HCT116 (cell line): ENCODE data around the gene CACNA1C. TPM values are rescaled to one million over a fixed set of nuclear protein-coding genes. Genes with fewer than 3 reads are reported as not detected.

ENCODE experiments used
- ATAC-seq: fragments of 200-7000 bp; cut with Tn5 transposase; 2 replicates; pipeline ENCODE4 v1.9.1; 2020; ENCODE audit warnings: mild to moderate bottlenecking, moderate library complexity
- BruUV-seq: library from RNA; stranded (reverse); fragments of 400-500 nt; replicated peaks from 2 replicates; lab custom pipeline; 2021; lab: Mats Ljungman, UMichigan
- CTCF ChIA-PET: fragments of 300-600 bp; sonication (Branson Sonifier 250); formaldehyde crosslinking; loops from one replicate; lab custom pipeline; 2021; ENCODE audit warnings: antibody characterized with exemption; lab: Charles Lee
- POLR2A ChIA-PET: fragments of 300-600, 350-600 bp; sonication (Branson Sonifier 250); formaldehyde crosslinking; loops from one replicate; lab custom pipeline; 2021; ENCODE audit warnings: antibody characterized with exemption; lab: Charles Lee
- RAD21 ChIA-PET, 2 experiments: fragments of 300-600 bp; sonication (Branson Sonifier 250); formaldehyde crosslinking; loops; one replicate each; lab custom pipeline; 2023; ENCODE audit warnings: low total read pairs in 2 of 2; ENCODE audit not compliant: uncharacterized antibody in 2 of 2, unreplicated experiment in 2 of 2, low non-redundant PET in 1 of 2; lab: Charles Lee
- DNase-seq: peaks from one replicate; pipeline ENCODE4 v3.0.0-alpha.2; 2010; ENCODE audit warnings: low read depth, low spot score
- H2AFZ ChIP-seq: fragments of 200-600 bp; shearing (Covaris generic), sonication (generic); 2 replicates; pipeline ENCODE4 v1.6.1; 2017; ENCODE audit warnings: low read depth, mixed run types, mixed read lengths, antibody characterized with exemption, low read length; ENCODE audit not compliant: poor library complexity, severe bottlenecking
- H3K27ac ChIP-seq: 2 replicates; pipeline ENCODE4 v1.5.1; 2012; ENCODE audit warnings: low read depth, low read length
- H3K27me3 ChIP-seq: fragments of 200-600 bp; sonication (generic); 2 replicates; pipeline ENCODE4 v1.6.1; 2016; ENCODE audit warnings: mixed run types, low read length, mixed read lengths; ENCODE audit not compliant: insufficient read depth
- H3K36me3 ChIP-seq, 2 experiments: fragments of 200-500 bp in 1 of 2; fragments of 200-600 bp in 1 of 2; sonication (Bioruptor generic) in 1 of 2; sonication (generic) in 1 of 2; 2 replicates each; pipeline versions ENCODE4 v1.5.1 to v1.6.1; 2014 to 2016; ENCODE audit warnings: low read length in 2 of 2, inconsistent platforms in 1 of 2, mixed read lengths in 1 of 2, mixed run types in 1 of 2; ENCODE audit not compliant: insufficient read depth in 2 of 2, control insufficient read depth in 1 of 2
- H3K4me1 ChIP-seq, 2 experiments: fragments of 200-600 bp in 1 of 2; sonication (generic) in 1 of 2; 2 replicates each; pipeline versions ENCODE4 v1.5.1 to v1.6.1; 2012 to 2017; ENCODE audit warnings: low read length in 2 of 2, inconsistent platforms in 1 of 2, mild to moderate bottlenecking in 1 of 2, mixed read lengths in 1 of 2, mixed run types in 1 of 2, moderate library complexity in 1 of 2; ENCODE audit not compliant: insufficient read depth in 2 of 2, control insufficient read depth in 1 of 2
- H3K4me2 ChIP-seq: fragments of 200-600 bp; sonication (generic); 2 replicates; pipeline ENCODE4 v1.6.1; 2017; ENCODE audit warnings: mixed run types, low read length, mixed read lengths
- H3K4me3 ChIP-seq, 2 experiments: fragments of 200-600 bp in 1 of 2; sonication (generic) in 1 of 2; replicated peaks in 1 of 2; 2 replicates each; pipeline ENCODE4 v1.5.1; 2011 to 2016; ENCODE audit warnings: low read length in 2 of 2, control low read depth in 1 of 2, low read depth in 1 of 2, mild to moderate bottlenecking in 1 of 2, mixed read lengths in 1 of 2, mixed run types in 1 of 2
- H3K79me2 ChIP-seq: fragments of 200-600 bp; sonication (generic); 2 replicates; pipeline ENCODE4 v1.6.1; 2017; ENCODE audit warnings: mild to moderate bottlenecking, mixed run types, low read length, moderate library complexity, mixed read lengths; ENCODE audit not compliant: insufficient read depth
- H3K9ac ChIP-seq: fragments of 200-600 bp; sonication (generic); 2 replicates; pipeline ENCODE4 v1.6.1; 2016; ENCODE audit warnings: low read length, mixed read lengths
- H3K9me2 ChIP-seq: fragments of 200-600 bp; sonication (generic), shearing (Covaris generic); 2 replicates; pipeline ENCODE4 v1.6.1; 2017; ENCODE audit warnings: mixed run types, mild to moderate bottlenecking, moderate library complexity; ENCODE audit not compliant: insufficient read depth
- H3K9me3 ChIP-seq, 2 experiments: fragments of 200-500 bp in 1 of 2; fragments of 200-600 bp in 1 of 2; sonication (Bioruptor generic) in 1 of 2; sonication (generic) in 1 of 2; 2 replicates each; pipeline ENCODE4 v1.6.1; 2014 to 2017; ENCODE audit warnings: low read length in 2 of 2, mixed read lengths in 2 of 2, inconsistent platforms in 1 of 2, low read depth in 1 of 2, mild to moderate bottlenecking in 1 of 2, mixed run types in 1 of 2, moderate library complexity in 1 of 2; ENCODE audit not compliant: control insufficient read depth in 1 of 2, insufficient read depth in 1 of 2
- H4K20me1 ChIP-seq: fragments of 200-600 bp; sonication (generic), shearing (Covaris generic); 2 replicates; pipeline ENCODE4 v1.6.1; 2017; ENCODE audit warnings: mixed run types, mild to moderate bottlenecking, moderate library complexity; ENCODE audit not compliant: insufficient read depth
- CEBPB ChIP-seq: IDR thresholded peaks from 2 replicates; pipeline ENCODE4 v1.6.1; 2012; ENCODE audit warnings: low read depth
- EGR1 ChIP-seq: IDR thresholded peaks from 2 replicates; pipeline ENCODE4 v1.6.1; 2012; ENCODE audit warnings: low read depth
- EZH2 ChIP-seq: fragments of 200-600 bp; sonication (generic); IDR thresholded peaks from 2 replicates; pipeline ENCODE4 v1.6.1; 2017; ENCODE audit warnings: antibody characterized with exemption, mixed run types
- EZH2phosphoT487 ChIP-seq: fragments of 200-600 bp; IDR thresholded peaks from 2 replicates; pipeline ENCODE4 v1.6.1; 2018; ENCODE audit warnings: antibody characterized with exemption, borderline replicate concordance
- FOSL1 ChIP-seq: IDR thresholded peaks from 2 replicates; pipeline ENCODE4 v1.6.1; 2012; ENCODE audit warnings: low read depth
- JUND ChIP-seq: IDR thresholded peaks from 2 replicates; pipeline ENCODE4 v1.6.1; 2012
- POLR2A ChIP-seq: IDR thresholded peaks from 2 replicates; pipeline ENCODE4 v1.7.0; 2011; ENCODE audit warnings: borderline replicate concordance; ENCODE audit not compliant: insufficient read depth, insufficient read length; ENCODE audit errors: extremely low read depth
- POLR2AphosphoS5 ChIP-seq: IDR thresholded peaks from 2 replicates; pipeline ENCODE4 v1.6.1; 2011; ENCODE audit warnings: mild to moderate bottlenecking, low read depth, low read length, moderate library complexity
- RAD21 ChIP-seq: IDR thresholded peaks from 2 replicates; pipeline ENCODE4 v1.6.1; 2012; ENCODE audit warnings: low read depth, mild to moderate bottlenecking
- SIN3A ChIP-seq: IDR thresholded peaks from 2 replicates; pipeline ENCODE4 v1.6.1; 2012; ENCODE audit warnings: low read depth
- SRF ChIP-seq: IDR thresholded peaks from 2 replicates; pipeline ENCODE4 v1.6.1; 2012; ENCODE audit warnings: low read depth
- TCF7L2 ChIP-seq: IDR thresholded peaks from 2 replicates; pipeline ENCODE4 v1.7.0; 2011; ENCODE audit warnings: borderline replicate concordance, inconsistent platforms; ENCODE audit not compliant: insufficient read depth, insufficient read length; ENCODE audit errors: extremely low read depth
- YY1 ChIP-seq: IDR thresholded peaks from 2 replicates; pipeline ENCODE4 v1.6.1; 2011; ENCODE audit warnings: low read length, low read depth, moderate library complexity, mild to moderate bottlenecking; ENCODE audit not compliant: insufficient replicate concordance; ENCODE audit errors: extremely low read depth
- ZFX ChIP-seq: fragments of 450-650 bp; IDR thresholded peaks from 2 replicates; pipeline ENCODE4 v1.6.1; 2017
- ZNF274 ChIP-seq: fragments of 200-500 bp; sonication (Bioruptor generic); IDR thresholded peaks from 2 replicates; pipeline ENCODE4 v1.6.1; 2014; ENCODE audit warnings: mild to moderate bottlenecking, low read depth, low read length, inconsistent platforms
- intact Hi-C: fragments of 100-400 bp; cut with micrococcal nuclease; formaldehyde crosslinking; loops from 2 replicates; pipeline ENCODE4 v1.10.0; 2022
- total RNA-seq: library from RNA; stranded (reverse); gene quantifications from one replicate; pipeline ENCODE4 v1.2.1, GENCODE V29; 2021; ENCODE audit not compliant: unreplicated experiment
- TF ChIP-seq, protein P1 (sequence below): IDR thresholded peaks from 2 replicates; pipeline ENCODE4 v1.6.1; 2012
- TF ChIP-seq, protein P2 (sequence below): IDR thresholded peaks from 2 replicates; pipeline ENCODE4 v1.6.1; 2012
- TF ChIP-seq, protein P3 (sequence below), 3 experiments: fragments of 200-600 bp in 1 of 3; sonication (generic) in 1 of 3; IDR thresholded peaks in 2 of 3; conservative IDR thresholded peaks in 1 of 3; 2 replicates each; pipeline ENCODE4 v1.5.1; 2012 to 2017; ENCODE audit warnings: low read depth in 2 of 3, low read length in 2 of 3, antibody characterized with exemption in 1 of 3, borderline replicate concordance in 1 of 3, control low read depth in 1 of 3, mild to moderate bottlenecking in 1 of 3, mixed read lengths in 1 of 3, mixed run types in 1 of 3, moderate library complexity in 1 of 3; ENCODE audit not compliant: insufficient read depth in 1 of 3
- TF ChIP-seq, protein P4 (sequence below): IDR thresholded peaks from 2 replicates; pipeline ENCODE4 v1.6.1; 2011; ENCODE audit warnings: mild to moderate bottlenecking, low read length, moderate library complexity; ENCODE audit not compliant: insufficient replicate concordance; ENCODE audit errors: extremely low read depth
- TF ChIP-seq, protein P5 (sequence below): IDR thresholded peaks from 2 replicates; pipeline ENCODE4 v1.6.1; 2012; ENCODE audit warnings: low read depth

Gene CACNA1C
- total RNA-seq, 1 experiment from 2014 or later = 0.05 TPM

DNA sequence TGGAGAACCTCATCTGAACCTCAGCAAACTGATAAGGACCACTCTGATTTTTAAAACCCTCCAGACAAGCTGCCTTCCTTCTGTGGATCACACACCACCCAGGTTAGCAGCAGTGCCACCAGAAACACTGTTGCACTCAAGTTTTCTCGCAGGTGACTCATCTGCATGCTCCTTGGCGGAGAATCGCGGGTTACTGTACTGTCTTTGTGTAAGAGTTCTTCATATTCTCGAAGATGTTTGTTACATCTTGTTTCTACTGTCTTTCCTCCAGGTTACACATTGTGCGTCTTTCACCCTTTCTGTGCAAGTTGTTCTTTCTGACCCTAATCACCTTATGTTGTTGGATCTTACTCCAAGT is 331.2 kb downstream of the CACNA1C start:
- Histone ChIP-seq H3K27me3 (peaks cover 5% of the 10 kb centered on the region; the same call in 1 of the 2 replicates), H3K27ac (no peak overlapping the region), H3K36me3 (no peaks in the 10 kb centered on the region), H3K9me2 (no peaks in the 10 kb centered on the region), H3K9me3 (no peaks in the 10 kb centered on the region), H3K4me1 (peaks cover 0 to 10% of the 10 kb centered on the region in 2 experiments; a peak in 2 of 4 replicates), H3K4me2 (no peak overlapping the region), H3K9ac (no peak overlapping the region), H2AFZ (no peak overlapping the region), H3K79me2 (no peaks in the 10 kb centered on the region), H3K4me3 (no peak overlapping the region), H4K20me1 (no peaks in the 10 kb centered on the region)
- BruUV-seq = no TSS peak
- TF ChIP-seq POLR2AphosphoS5 (no peak), SIN3A (no peak), CEBPB (no peak), RAD21 (no peak), FOSL1 (no peak), SRF (no peak), YY1 (no peak), EZH2phosphoT487 (no peak), ZNF274 (no peak), JUND (no peak), EZH2 (no peak), POLR2A (no peak), TCF7L2 (no peak), EGR1 (no peak), ZFX (no peak)
- TF ChIP-seq, protein P1, sequence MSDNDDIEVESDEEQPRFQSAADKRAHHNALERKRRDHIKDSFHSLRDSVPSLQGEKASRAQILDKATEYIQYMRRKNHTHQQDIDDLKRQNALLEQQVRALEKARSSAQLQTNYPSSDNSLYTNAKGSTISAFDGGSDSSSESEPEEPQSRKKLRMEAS = no peak
- TF ChIP-seq, protein P2, sequence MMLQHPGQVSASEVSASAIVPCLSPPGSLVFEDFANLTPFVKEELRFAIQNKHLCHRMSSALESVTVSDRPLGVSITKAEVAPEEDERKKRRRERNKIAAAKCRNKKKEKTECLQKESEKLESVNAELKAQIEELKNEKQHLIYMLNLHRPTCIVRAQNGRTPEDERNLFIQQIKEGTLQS = no peak
- TF ChIP-seq, protein P3, sequence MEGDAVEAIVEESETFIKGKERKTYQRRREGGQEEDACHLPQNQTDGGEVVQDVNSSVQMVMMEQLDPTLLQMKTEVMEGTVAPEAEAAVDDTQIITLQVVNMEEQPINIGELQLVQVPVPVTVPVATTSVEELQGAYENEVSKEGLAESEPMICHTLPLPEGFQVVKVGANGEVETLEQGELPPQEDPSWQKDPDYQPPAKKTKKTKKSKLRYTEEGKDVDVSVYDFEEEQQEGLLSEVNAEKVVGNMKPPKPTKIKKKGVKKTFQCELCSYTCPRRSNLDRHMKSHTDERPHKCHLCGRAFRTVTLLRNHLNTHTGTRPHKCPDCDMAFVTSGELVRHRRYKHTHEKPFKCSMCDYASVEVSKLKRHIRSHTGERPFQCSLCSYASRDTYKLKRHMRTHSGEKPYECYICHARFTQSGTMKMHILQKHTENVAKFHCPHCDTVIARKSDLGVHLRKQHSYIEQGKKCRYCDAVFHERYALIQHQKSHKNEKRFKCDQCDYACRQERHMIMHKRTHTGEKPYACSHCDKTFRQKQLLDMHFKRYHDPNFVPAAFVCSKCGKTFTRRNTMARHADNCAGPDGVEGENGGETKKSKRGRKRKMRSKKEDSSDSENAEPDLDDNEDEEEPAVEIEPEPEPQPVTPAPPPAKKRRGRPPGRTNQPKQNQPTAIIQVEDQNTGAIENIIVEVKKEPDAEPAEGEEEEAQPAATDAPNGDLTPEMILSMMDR (IDR thresholded peaks at IDR 0.05 in 2 of 3, conservative IDR thresholded peaks at IDR 0.05 in 1 of 3; ENCODE audit: borderline replicate concordance in 1 of 3, insufficient read depth in 1 of 3, low read depth in 2 of 3, low read length in 2 of 3) = no peak
- TF ChIP-seq, protein P4, sequence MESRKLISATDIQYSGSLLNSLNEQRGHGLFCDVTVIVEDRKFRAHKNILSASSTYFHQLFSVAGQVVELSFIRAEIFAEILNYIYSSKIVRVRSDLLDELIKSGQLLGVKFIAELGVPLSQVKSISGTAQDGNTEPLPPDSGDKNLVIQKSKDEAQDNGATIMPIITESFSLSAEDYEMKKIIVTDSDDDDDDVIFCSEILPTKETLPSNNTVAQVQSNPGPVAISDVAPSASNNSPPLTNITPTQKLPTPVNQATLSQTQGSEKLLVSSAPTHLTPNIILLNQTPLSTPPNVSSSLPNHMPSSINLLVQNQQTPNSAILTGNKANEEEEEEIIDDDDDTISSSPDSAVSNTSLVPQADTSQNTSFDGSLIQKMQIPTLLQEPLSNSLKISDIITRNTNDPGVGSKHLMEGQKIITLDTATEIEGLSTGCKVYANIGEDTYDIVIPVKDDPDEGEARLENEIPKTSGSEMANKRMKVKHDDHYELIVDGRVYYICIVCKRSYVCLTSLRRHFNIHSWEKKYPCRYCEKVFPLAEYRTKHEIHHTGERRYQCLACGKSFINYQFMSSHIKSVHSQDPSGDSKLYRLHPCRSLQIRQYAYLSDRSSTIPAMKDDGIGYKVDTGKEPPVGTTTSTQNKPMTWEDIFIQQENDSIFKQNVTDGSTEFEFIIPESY = no peak
- TF ChIP-seq, protein P5, sequence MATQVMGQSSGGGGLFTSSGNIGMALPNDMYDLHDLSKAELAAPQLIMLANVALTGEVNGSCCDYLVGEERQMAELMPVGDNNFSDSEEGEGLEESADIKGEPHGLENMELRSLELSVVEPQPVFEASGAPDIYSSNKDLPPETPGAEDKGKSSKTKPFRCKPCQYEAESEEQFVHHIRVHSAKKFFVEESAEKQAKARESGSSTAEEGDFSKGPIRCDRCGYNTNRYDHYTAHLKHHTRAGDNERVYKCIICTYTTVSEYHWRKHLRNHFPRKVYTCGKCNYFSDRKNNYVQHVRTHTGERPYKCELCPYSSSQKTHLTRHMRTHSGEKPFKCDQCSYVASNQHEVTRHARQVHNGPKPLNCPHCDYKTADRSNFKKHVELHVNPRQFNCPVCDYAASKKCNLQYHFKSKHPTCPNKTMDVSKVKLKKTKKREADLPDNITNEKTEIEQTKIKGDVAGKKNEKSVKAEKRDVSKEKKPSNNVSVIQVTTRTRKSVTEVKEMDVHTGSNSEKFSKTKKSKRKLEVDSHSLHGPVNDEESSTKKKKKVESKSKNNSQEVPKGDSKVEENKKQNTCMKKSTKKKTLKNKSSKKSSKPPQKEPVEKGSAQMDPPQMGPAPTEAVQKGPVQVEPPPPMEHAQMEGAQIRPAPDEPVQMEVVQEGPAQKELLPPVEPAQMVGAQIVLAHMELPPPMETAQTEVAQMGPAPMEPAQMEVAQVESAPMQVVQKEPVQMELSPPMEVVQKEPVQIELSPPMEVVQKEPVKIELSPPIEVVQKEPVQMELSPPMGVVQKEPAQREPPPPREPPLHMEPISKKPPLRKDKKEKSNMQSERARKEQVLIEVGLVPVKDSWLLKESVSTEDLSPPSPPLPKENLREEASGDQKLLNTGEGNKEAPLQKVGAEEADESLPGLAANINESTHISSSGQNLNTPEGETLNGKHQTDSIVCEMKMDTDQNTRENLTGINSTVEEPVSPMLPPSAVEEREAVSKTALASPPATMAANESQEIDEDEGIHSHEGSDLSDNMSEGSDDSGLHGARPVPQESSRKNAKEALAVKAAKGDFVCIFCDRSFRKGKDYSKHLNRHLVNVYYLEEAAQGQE = no peak
- ATAC-seq = no peak
- intact Hi-C loops = loop anchor here (10.0 kb wide), 1 partner anchor 201 kb away; no protein-coding TSS in a partner anchor
- DNase-seq = no peak
- CTCF ChIA-PET = no interaction called here
- RAD21 ChIA-PET = no interaction called here
- POLR2A ChIA-PET = no interaction called here
